ENCODE measurements around the gene ACAN.
A peak's percentile ranks its signal among the peaks of the same experiment; 100 is the strongest.

ACAN gene

DNA sequence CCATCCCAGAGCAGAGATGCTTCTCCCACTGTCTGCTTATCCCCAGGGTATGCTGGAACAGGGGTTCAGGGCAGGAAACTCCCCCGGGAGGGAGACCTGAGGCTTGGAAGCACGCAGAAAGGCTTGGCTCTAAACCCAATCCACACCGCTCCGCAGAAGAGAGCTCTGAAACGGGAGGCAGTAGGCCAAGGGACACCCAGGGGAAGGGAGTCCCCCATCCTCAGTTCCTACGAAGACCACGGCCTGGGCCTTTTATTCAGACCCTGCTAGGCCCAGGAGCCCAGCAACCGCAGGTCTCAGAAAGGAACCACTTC is 93.9 kb downstream of the ACAN start:
- H3K4me1 ChIP-seq (ENCODE audit: control insufficient read depth, insufficient read depth, low read length, poor library complexity, severe bottlenecking), result peaks cover 26% of the 10 kb centered on the region
- H3K27me3 ChIP-seq (replicated peaks; ENCODE audit: control insufficient read depth, insufficient read depth, low read length, poor library complexity, severe bottlenecking), result no peaks in the 10 kb centered on the region
- peak in 1 of 3 donors; percentile 48 for DNase-seq
- no peaks in the 10 kb centered on the region for H3K9me3 ChIP-seq (ENCODE audit: control insufficient read depth, low read length)
- H3K4me3 ChIP-seq (ENCODE audit: insufficient read depth, low read depth, low read length, poor library complexity, severe bottlenecking), result no peak overlapping the region
- H3K27ac ChIP-seq (ENCODE audit: insufficient read depth, low read length, poor library complexity, severe bottlenecking), result peak overlapping the region; percentile 3
- H3K36me3 ChIP-seq (ENCODE audit: control insufficient read depth, insufficient read depth, low read length), result peaks cover 4% of the 10 kb centered on the region

GRCh38 chr15:88897456-88898194 is 94.4 kb downstream of the ACAN start:
- DNase-seq, result peak in 2 of 3 donors; percentile 67 to 71
- Histone ChIP-seq H3K36me3 (ENCODE audit: control insufficient read depth, insufficient read depth, low read length) (peaks cover 3% of the 10 kb centered on the region), H3K4me3 (ENCODE audit: insufficient read depth, low read depth, low read length, poor library complexity, severe bottlenecking) (no peak overlapping the region), H3K9me3 (ENCODE audit: control insufficient read depth, low read length) (no peaks in the 10 kb centered on the region), H3K4me1 (ENCODE audit: control insufficient read depth, insufficient read depth, low read length, poor library complexity, severe bottlenecking) (peaks cover 28% of the 10 kb centered on the region), H3K27me3 (replicated peaks; ENCODE audit: control insufficient read depth, insufficient read depth, low read length, poor library complexity, severe bottlenecking) (no peaks in the 10 kb centered on the region), H3K27ac (ENCODE audit: insufficient read depth, low read length, poor library complexity, severe bottlenecking) (peak overlapping the region; percentile 3)

GRCh38 chr15:88898736-88899135 is 95.5 kb downstream of the ACAN start:
- Histone ChIP-seq H3K4me3 (ENCODE audit: insufficient read depth, low read depth, low read length, poor library complexity, severe bottlenecking) (no peak overlapping the region), H3K9me3 (ENCODE audit: control insufficient read depth, low read length) (no peaks in the 10 kb centered on the region), H3K4me1 (ENCODE audit: control insufficient read depth, insufficient read depth, low read length, poor library complexity, severe bottlenecking) (peaks cover 39% of the 10 kb centered on the region), H3K27me3 (replicated peaks; ENCODE audit: control insufficient read depth, insufficient read depth, low read length, poor library complexity, severe bottlenecking) (no peaks in the 10 kb centered on the region), H3K36me3 (ENCODE audit: control insufficient read depth, insufficient read depth, low read length) (no peaks in the 10 kb centered on the region), H3K27ac (ENCODE audit: insufficient read depth, low read length, poor library complexity, severe bottlenecking) (no peak overlapping the region)
- DNase-seq, result no peak

- H3K4me1 ChIP-seq (ENCODE audit: control insufficient read depth, insufficient read depth, low read length, poor library complexity, severe bottlenecking), result peaks cover 44% of the 10 kb centered on the region
- H3K9me3 ChIP-seq (ENCODE audit: control insufficient read depth, low read length), result no peaks in the 10 kb centered on the region
- no peaks in the 10 kb centered on the region for H3K36me3 ChIP-seq (ENCODE audit: control insufficient read depth, insufficient read depth, low read length)
- no peak for DNase-seq
- no peak overlapping the region for H3K4me3 ChIP-seq (ENCODE audit: insufficient read depth, low read depth, low read length, poor library complexity, severe bottlenecking)
- H3K27me3 ChIP-seq (replicated peaks; ENCODE audit: control insufficient read depth, insufficient read depth, low read length, poor library complexity, severe bottlenecking), result no peaks in the 10 kb centered on the region
- H3K27ac ChIP-seq (ENCODE audit: insufficient read depth, low read length, poor library complexity, severe bottlenecking), result no peak overlapping the region
These were observed 96.0 kb downstream of the ACAN start for GRCh38 chr15:88899251-88899650.

DNA sequence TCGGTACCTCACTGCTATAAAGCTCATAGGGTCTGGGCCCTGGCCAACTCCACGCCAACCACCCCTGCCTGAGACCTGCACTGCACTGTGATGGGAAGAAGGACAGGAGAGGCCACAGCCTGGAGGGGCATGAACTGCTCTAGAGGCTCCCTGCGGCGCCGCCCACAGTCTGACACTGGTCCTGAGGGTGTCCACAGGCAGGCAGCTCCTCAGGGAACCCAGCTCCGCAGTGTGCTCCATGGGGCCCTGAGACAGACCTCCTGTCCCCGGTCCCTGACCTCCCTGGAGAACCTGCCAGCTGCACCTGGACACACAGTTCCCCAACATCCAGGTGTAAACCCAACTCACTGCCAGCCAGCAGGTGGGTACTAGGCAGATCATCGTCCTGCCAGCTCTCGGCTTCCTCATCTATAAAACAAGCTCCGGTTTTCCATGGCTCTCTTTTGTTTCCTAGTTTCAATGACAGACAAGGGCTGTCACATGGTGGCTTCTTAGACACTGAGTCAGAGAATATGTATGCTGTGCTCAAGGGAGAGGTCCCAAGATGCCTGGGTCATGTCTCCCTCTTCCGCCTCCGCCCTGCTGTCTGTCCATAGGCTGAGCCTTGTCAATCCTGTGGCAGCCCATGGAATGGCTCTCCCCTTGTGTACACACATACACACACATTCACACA is 97.2 kb downstream of the ACAN start:
- peaks cover 49% of the 10 kb centered on the region for H3K4me1 ChIP-seq (ENCODE audit: control insufficient read depth, insufficient read depth, low read length, poor library complexity, severe bottlenecking)
- no peak overlapping the region for H3K27ac ChIP-seq (ENCODE audit: insufficient read depth, low read length, poor library complexity, severe bottlenecking)
- H3K36me3 ChIP-seq (ENCODE audit: control insufficient read depth, insufficient read depth, low read length), result no peaks in the 10 kb centered on the region
- H3K9me3 ChIP-seq (ENCODE audit: control insufficient read depth, low read length), result no peaks in the 10 kb centered on the region
- H3K4me3 ChIP-seq (ENCODE audit: insufficient read depth, low read depth, low read length, poor library complexity, severe bottlenecking), result no peak overlapping the region
- no peak for DNase-seq
- no peaks in the 10 kb centered on the region for H3K27me3 ChIP-seq (replicated peaks; ENCODE audit: control insufficient read depth, insufficient read depth, low read length, poor library complexity, severe bottlenecking)

DNA sequence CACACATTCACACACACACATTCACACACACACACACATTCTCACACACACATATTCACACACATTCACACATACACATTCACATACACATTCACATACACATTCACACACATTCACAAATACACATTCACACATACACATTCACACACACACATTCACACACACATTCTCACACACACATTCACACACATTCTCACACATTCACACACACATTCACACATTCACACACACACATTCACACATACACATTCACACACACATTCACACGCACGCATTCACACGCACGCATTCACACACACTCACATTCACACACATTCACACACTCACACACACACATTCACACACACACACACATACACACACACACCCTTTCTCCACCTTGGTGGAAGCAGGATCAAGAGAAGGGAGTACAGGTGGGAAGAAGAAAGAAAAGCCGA is 97.8 kb downstream of the ACAN start:
- H3K27ac ChIP-seq (ENCODE audit: insufficient read depth, low read length, poor library complexity, severe bottlenecking), result no peak overlapping the region

GRCh38 chr15:88901508-88902220 is 98.4 kb downstream of the ACAN start:
- H3K36me3 ChIP-seq (ENCODE audit: control insufficient read depth, insufficient read depth, low read length), result no peaks in the 10 kb centered on the region
- peaks cover 37% of the 10 kb centered on the region for H3K4me1 ChIP-seq (ENCODE audit: control insufficient read depth, insufficient read depth, low read length, poor library complexity, severe bottlenecking)
- no peaks in the 10 kb centered on the region for H3K27me3 ChIP-seq (replicated peaks; ENCODE audit: control insufficient read depth, insufficient read depth, low read length, poor library complexity, severe bottlenecking)
- H3K9me3 ChIP-seq (ENCODE audit: control insufficient read depth, low read length), result no peaks in the 10 kb centered on the region
- no peak overlapping the region for H3K4me3 ChIP-seq (ENCODE audit: insufficient read depth, low read depth, low read length, poor library complexity, severe bottlenecking)
- DNase-seq, result no peak
- H3K27ac ChIP-seq (ENCODE audit: insufficient read depth, low read length, poor library complexity, severe bottlenecking), result no peak overlapping the region

More for the DNA sequence above, 97.8 kb downstream of the ACAN start:
- Histone ChIP-seq H3K9me3 (ENCODE audit: control insufficient read depth, low read length) (no peaks in the 10 kb centered on the region), H3K27me3 (replicated peaks; ENCODE audit: control insufficient read depth, insufficient read depth, low read length, poor library complexity, severe bottlenecking) (no peaks in the 10 kb centered on the region), H3K4me3 (ENCODE audit: insufficient read depth, low read depth, low read length, poor library complexity, severe bottlenecking) (no peak overlapping the region), H3K36me3 (ENCODE audit: control insufficient read depth, insufficient read depth, low read length) (no peaks in the 10 kb centered on the region), H3K4me1 (ENCODE audit: control insufficient read depth, insufficient read depth, low read length, poor library complexity, severe bottlenecking) (peaks cover 44% of the 10 kb centered on the region)
- DNase-seq, result no peak

- Histone ChIP-seq H3K36me3 (ENCODE audit: control insufficient read depth, insufficient read depth, low read length) (no peaks in the 10 kb centered on the region), H3K27ac (ENCODE audit: insufficient read depth, low read length, poor library complexity, severe bottlenecking) (peak overlapping the region; percentile 71), H3K27me3 (replicated peaks; ENCODE audit: control insufficient read depth, insufficient read depth, low read length, poor library complexity, severe bottlenecking) (no peaks in the 10 kb centered on the region), H3K9me3 (ENCODE audit: control insufficient read depth, low read length) (no peaks in the 10 kb centered on the region), H3K4me3 (ENCODE audit: insufficient read depth, low read depth, low read length, poor library complexity, severe bottlenecking) (no peak overlapping the region), H3K4me1 (ENCODE audit: control insufficient read depth, insufficient read depth, low read length, poor library complexity, severe bottlenecking) (peaks cover 31% of the 10 kb centered on the region)
- DNase-seq, result no peak
These were observed 99.1 kb downstream of the ACAN start for GRCh38 chr15:88902221-88902835.

DNA sequence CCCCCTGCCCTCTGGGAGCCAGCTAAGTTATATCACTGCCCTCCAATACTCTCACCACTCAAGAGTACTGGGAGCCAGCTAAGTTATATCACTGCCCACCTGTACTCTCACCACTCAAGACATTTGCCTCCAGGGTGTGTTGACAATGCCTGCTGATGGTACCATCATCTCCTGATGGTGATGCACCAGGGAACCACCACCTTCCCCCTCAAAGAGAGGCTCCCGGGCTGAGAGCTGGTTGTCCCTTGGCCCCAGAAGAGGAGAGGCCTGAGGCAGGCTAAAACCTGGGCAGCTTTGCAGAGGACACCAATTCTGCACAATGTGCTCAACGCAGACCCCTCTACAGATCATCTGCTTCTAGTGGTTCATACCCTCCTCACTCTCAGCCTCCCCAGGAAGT is 99.6 kb downstream of the ACAN start:
- Histone ChIP-seq H3K27ac (ENCODE audit: insufficient read depth, low read length, poor library complexity, severe bottlenecking) (peak overlapping the region; percentile 71), H3K9me3 (ENCODE audit: control insufficient read depth, low read length) (no peaks in the 10 kb centered on the region), H3K36me3 (ENCODE audit: control insufficient read depth, insufficient read depth, low read length) (no peaks in the 10 kb centered on the region)

More for the DNA sequence above, 99.6 kb downstream of the ACAN start:
- no peak overlapping the region for H3K4me3 ChIP-seq (ENCODE audit: insufficient read depth, low read depth, low read length, poor library complexity, severe bottlenecking)
- H3K27me3 ChIP-seq (replicated peaks; ENCODE audit: control insufficient read depth, insufficient read depth, low read length, poor library complexity, severe bottlenecking), result no peaks in the 10 kb centered on the region
- no peak for DNase-seq
- H3K4me1 ChIP-seq (ENCODE audit: control insufficient read depth, insufficient read depth, low read length, poor library complexity, severe bottlenecking), result peaks cover 26% of the 10 kb centered on the region
